HepG2 (cell line): Measurements from ENCODE around the gene MAPK1. TPM values are rescaled to one million over a fixed set of nuclear protein-coding genes. Genes with fewer than 3 reads are reported as not detected.

ENCODE experiments used
- CEBPB ChIP-seq: IDR thresholded peaks from 2 replicates; pipeline ENCODE4 v1.6.1; 2011; ENCODE audit warnings: low read depth, low read length, improper control_type of control experiment, borderline replicate concordance
- CTCF ChIP-seq: sonication (generic); formaldehyde crosslinking; IDR thresholded peaks from 2 replicates; pipeline ENCODE4 v1.5.0; 2020; ENCODE audit warnings: mild to moderate bottlenecking, missing genetic modification reagents, moderate library complexity
- FOSL2 ChIP-seq: sonication (generic); formaldehyde crosslinking; IDR thresholded peaks from 2 replicates; pipeline ENCODE4 v1.4.0; 2020; ENCODE audit warnings: missing genetic modification reagents
- FOXP1 ChIP-seq, 2 experiments: fragments of 450-650 bp in 1 of 2; IDR thresholded peaks; 2 replicates each; pipeline ENCODE4 v1.6.1; 2017 to 2018; ENCODE audit warnings: antibody characterized with exemption in 1 of 2
- KLF9 ChIP-seq: IDR thresholded peaks from 2 replicates; pipeline ENCODE4 v1.6.1; 2016; ENCODE audit warnings: low read depth
- LCORL ChIP-seq, 2 experiments: fragments of 450-650 bp in 1 of 2; sonication (generic) in 1 of 2; formaldehyde crosslinking in 1 of 2; IDR thresholded peaks; 2 replicates each; pipeline versions ENCODE4 v1.5.0 to v1.6.1; 2017 to 2020; ENCODE audit warnings: antibody characterized with exemption in 1 of 2, missing genetic modification reagents in 1 of 2
- LRRFIP1 ChIP-seq: sonication (generic); formaldehyde crosslinking; conservative IDR thresholded peaks from 2 replicates; pipeline ENCODE4 v1.4.0; 2020; ENCODE audit warnings: missing genetic modification reagents
- MAX ChIP-seq: IDR thresholded peaks from 2 replicates; pipeline ENCODE4 v1.6.1; 2012; ENCODE audit warnings: inconsistent platforms
- NONO ChIP-seq, 2 experiments: fragments of 450-650 bp in 1 of 2; sonication (generic) in 1 of 2; formaldehyde crosslinking in 1 of 2; IDR thresholded peaks in 1 of 2; conservative IDR thresholded peaks in 1 of 2; 2 replicates each; pipeline versions ENCODE4 v1.6.1 to v1.8.0; 2017 to 2022; ENCODE audit warnings: mild to moderate bottlenecking in 1 of 2, missing genetic modification reagents in 1 of 2, moderate library complexity in 1 of 2
- NR0B2 ChIP-seq: sonication (generic); formaldehyde crosslinking; IDR thresholded peaks from 2 replicates; pipeline ENCODE4 v1.4.0; 2020; ENCODE audit warnings: mild to moderate bottlenecking, missing genetic modification reagents
- NR2F1 ChIP-seq, 2 experiments: fragments of 450-650 bp in 1 of 2; formaldehyde crosslinking in 1 of 2; IDR thresholded peaks; 2 replicates each; pipeline versions ENCODE4 v1.5.0 to v1.6.1; 2016 to 2020; ENCODE audit warnings: mild to moderate bottlenecking in 1 of 2, missing compliant biosample characterization in 1 of 2, missing genetic modification reagents in 1 of 2, moderate library complexity in 1 of 2
- ZBTB2 ChIP-seq: sonication (generic); formaldehyde crosslinking; IDR thresholded peaks from 2 replicates; pipeline ENCODE4 v1.8.0; 2022; ENCODE audit warnings: low read depth, missing genetic modification reagents
- ZBTB7A ChIP-seq: sonication (generic); formaldehyde crosslinking; IDR thresholded peaks from 2 replicates; pipeline ENCODE4 v1.8.0; 2022; ENCODE audit warnings: mild to moderate bottlenecking, missing genetic modification reagents
- ZC3H13 ChIP-seq: sonication (generic); formaldehyde crosslinking; IDR thresholded peaks from 2 replicates; pipeline ENCODE4 v1.8.1; 2023; ENCODE audit warnings: mild to moderate bottlenecking, missing genetic modification reagents, moderate library complexity
- ZNF263 ChIP-seq: sonication (generic); formaldehyde crosslinking; IDR thresholded peaks from 2 replicates; pipeline ENCODE4 v1.4.0; 2020; ENCODE audit warnings: missing genetic modification reagents
- ZNF276 ChIP-seq: sonication (generic); formaldehyde crosslinking; IDR thresholded peaks from 2 replicates; pipeline ENCODE4 v1.4.0; 2020; ENCODE audit warnings: mild to moderate bottlenecking, low read depth, missing genetic modification reagents
- ZNF556 ChIP-seq: sonication (generic); formaldehyde crosslinking; IDR thresholded peaks from 2 replicates; pipeline ENCODE4 v1.4.0; 2020; ENCODE audit warnings: mild to moderate bottlenecking, missing genetic modification reagents, borderline replicate concordance
- ZNF570 ChIP-seq: sonication (generic); formaldehyde crosslinking; IDR thresholded peaks from 2 replicates; pipeline ENCODE4 v1.4.0; 2020; ENCODE audit warnings: mild to moderate bottlenecking, missing genetic modification reagents, borderline replicate concordance
- ZNF652 ChIP-seq: IDR thresholded peaks from 2 replicates; pipeline ENCODE4 v1.6.1; 2016; ENCODE audit warnings: low read depth, borderline replicate concordance
- ZNF768 ChIP-seq: sonication (generic); formaldehyde crosslinking; IDR thresholded peaks from 2 replicates; pipeline ENCODE4 v1.4.0; 2020; ENCODE audit warnings: missing genetic modification reagents
- polyA plus RNA-seq, 8 experiments: library from polyadenylated mRNA; depleted of rRNA in 3 of 8; stranded (reverse) in 7 of 8; unstranded in 1 of 8; fragments of >200 nt; fragmentation: Illumina TruSeq in 4 of 8; extraction: Trizol in 4 of 8; gene quantifications; 2 replicates each; pipeline versions ENCODE4 v1.2.1 to v1.2.3, GENCODE V29; 2011 to 2016; ENCODE audit warnings: low read depth in 4 of 8, missing spikeins in 1 of 8, mixed read lengths in 1 of 8; ENCODE audit not compliant: insufficient read depth in 1 of 8
- total RNA-seq, 5 experiments: library from RNA; depleted of rRNA; stranded (reverse); fragments of >200 nt; fragmentation: Illumina TruSeq; extraction: Trizol; gene quantifications; 2 replicates each; pipeline ENCODE4 v1.2.3, GENCODE V29; 2016; ENCODE audit warnings: low read depth in 1 of 5

The MAPK1 gene
- total and polyA plus RNA-seq, 2 of the 13 experiments (the other 11 are each of a cell fraction or from before 2014, with no cell fraction given) = 107 to 114 TPM

GRCh38 chr22:21902296-21903087 lies 35.0 kb upstream of the MAPK1 start (continued):
- TF ChIP-seq LRRFIP1 (CRISPR knock-in tag) (no peak), NONO (IDR thresholded peaks at IDR 0.05) (no peak), NONO (CRISPR knock-in tag; conservative IDR thresholded peaks at IDR 0.05) (no peak), FOXP1 (IDR thresholded peaks at IDR 0.05) (no peak), FOXP1 (CRISPR knock-in tag; IDR thresholded peaks at IDR 0.05) (0 out of 2 replicates have a peak, but pooled peaks have one; percentile 28), NR0B2 (CRISPR knock-in tag) (no peak), ZNF570 (no peak), CTCF (CRISPR knock-in tag) (peak; percentile 30; the same call in 1 of the 2 replicates), NR2F1 (CRISPR knock-in tag; IDR thresholded peaks at IDR 0.05) (no peak), ZC3H13 (no peak), CEBPB (peak; percentile 76; the same call in 1 of the 2 replicates), ZBTB7A (CRISPR knock-in tag) (no peak), ZNF263 (CRISPR knock-in tag) (peak; percentile 62), ZNF276 (CRISPR knock-in tag) (no peak), ZNF652 (CRISPR knock-in tag) (no peak), KLF9 (CRISPR knock-in tag) (no peak), ZNF768 (no peak), ZNF556 (CRISPR knock-in tag) (no peak), LCORL (IDR thresholded peaks at IDR 0.05) (no peak), LCORL (CRISPR knock-in tag; IDR thresholded peaks at IDR 0.05) (peak; percentile 21; the same call in 1 of the 2 replicates), FOSL2 (CRISPR knock-in tag) (0 out of 2 replicates have a peak, but pooled peaks have one; percentile 13), MAX (no peak), ZBTB2 (no peak)
